HEK293 (cell line): ENCODE data around the gene NCBP1.
A peak's percentile ranks its signal among the peaks of the same experiment; 100 is the strongest.
"Not testable (repeated sequence)": the region's sequence is repeated elsewhere in the genome, so short reads cannot be mapped to it uniquely, and the experiment has no call there.

ENCODE experiments used
- CTCF ChIA-PET: fragments of 350-600 bp; formaldehyde crosslinking; extraction: SDS; loops from one replicate; lab custom pipeline; 2021; ENCODE audit warnings: antibody characterized with exemption; lab: Yijun Ruan, JAX
- POLR2A ChIA-PET: fragments of 300-600 bp; formaldehyde crosslinking; extraction: SDS; loops from one replicate; lab custom pipeline; 2020; ENCODE audit warnings: antibody characterized with exemption, inconsistent platforms; lab: Yijun Ruan, JAX
- H3K27ac ChIP-seq: fragments of 200-500 bp; sonication (Bioruptor generic); 2 replicates; pipeline ENCODE4 v1.5.1; 2014; ENCODE audit warnings: low read depth, low read length, control low read depth, inconsistent platforms; ENCODE audit errors: extremely low read depth
- H3K36me3 ChIP-seq, 2 experiments: fragments of 200-500 bp in 1 of 2; sonication (Bioruptor generic) in 1 of 2; 1 replicate in 1 of 2; 2 replicates in 1 of 2; pipeline ENCODE4 v1.5.1; 2014 to 2017; ENCODE audit warnings: inconsistent platforms in 2 of 2, low read length in 2 of 2; ENCODE audit not compliant: control insufficient read depth in 2 of 2, insufficient read depth in 1 of 2
- H3K4me1 ChIP-seq: fragments of 200-500 bp; sonication (Bioruptor generic); 2 replicates; pipeline ENCODE4 v1.5.1; 2014; ENCODE audit warnings: mild to moderate bottlenecking, low read length, inconsistent platforms; ENCODE audit not compliant: control insufficient read depth, insufficient read depth
- H3K4me3 ChIP-seq: 2 replicates; pipeline ENCODE4 v1.5.1; 2011; ENCODE audit warnings: low read depth, mild to moderate bottlenecking, control low read depth, low read length, moderate library complexity
- H3K9me3 ChIP-seq: fragments of 200-500 bp; sonication (Bioruptor generic); 2 replicates; pipeline ENCODE4 v1.5.1; 2014; ENCODE audit warnings: low read depth, low read length, inconsistent platforms; ENCODE audit not compliant: control insufficient read depth, insufficient read depth
- KLF1 ChIP-seq: fragments of 450-650 bp; formaldehyde crosslinking; IDR thresholded peaks from 2 replicates; pipeline ENCODE4 v1.5.1; 2016; ENCODE audit warnings: missing biosample characterization, missing genetic modification characterization
- KLF16 ChIP-seq: fragments of 450-650 bp; formaldehyde crosslinking; IDR thresholded peaks from 2 replicates; pipeline ENCODE4 v1.5.1; 2017; ENCODE audit warnings: missing biosample characterization, missing genetic modification characterization
- MZF1 ChIP-seq: fragments of 450-650 bp; formaldehyde crosslinking; IDR thresholded peaks from 2 replicates; pipeline ENCODE4 v1.5.1; 2017; ENCODE audit warnings: missing biosample characterization, missing genetic modification characterization, borderline replicate concordance
- SCRT2 ChIP-seq: fragments of 450-650 bp; formaldehyde crosslinking; IDR thresholded peaks from 2 replicates; pipeline ENCODE4 v1.5.1; 2016; ENCODE audit warnings: missing biosample characterization, missing genetic modification characterization
- YY1 ChIP-seq: fragments of 450-650 bp; formaldehyde crosslinking; IDR thresholded peaks from 2 replicates; pipeline ENCODE4 v1.5.1; 2018; ENCODE audit warnings: missing biosample characterization, missing genetic modification characterization
- ZBTB17 ChIP-seq: fragments of 450-650 bp; formaldehyde crosslinking; IDR thresholded peaks from 2 replicates; pipeline ENCODE4 v1.5.1; 2016; ENCODE audit warnings: missing biosample characterization, missing genetic modification characterization
- ZBTB20 ChIP-seq: fragments of 450-650 bp; formaldehyde crosslinking; IDR thresholded peaks from 2 replicates; pipeline ENCODE4 v1.5.1; 2016; ENCODE audit warnings: missing biosample characterization, missing genetic modification characterization
- ZIC2 ChIP-seq: fragments of 450-650 bp; formaldehyde crosslinking; IDR thresholded peaks from 2 replicates; pipeline ENCODE4 v1.5.1; 2016; ENCODE audit warnings: missing biosample characterization, missing genetic modification characterization
- ZNF146 ChIP-seq: fragments of 450-650 bp; formaldehyde crosslinking; IDR thresholded peaks from 2 replicates; pipeline ENCODE4 v1.5.1; 2016; ENCODE audit warnings: missing biosample characterization, missing genetic modification characterization
- ZNF148 ChIP-seq: fragments of 450-650 bp; formaldehyde crosslinking; IDR thresholded peaks from 2 replicates; pipeline ENCODE4 v1.5.0; 2017; ENCODE audit warnings: missing biosample characterization, missing genetic modification characterization, borderline replicate concordance
- ZNF26 ChIP-seq: fragments of 450-650 bp; formaldehyde crosslinking; IDR thresholded peaks from 2 replicates; pipeline ENCODE4 v1.5.1; 2016; ENCODE audit warnings: missing biosample characterization, missing genetic modification characterization
- ZNF37A ChIP-seq: fragments of 450-650 bp; IDR thresholded peaks from 2 replicates; pipeline ENCODE4 v1.5.1; 2018; ENCODE audit warnings: missing biosample characterization, missing genetic modification characterization
- ZNF449 ChIP-seq: fragments of 450-650 bp; formaldehyde crosslinking; IDR thresholded peaks from 2 replicates; pipeline ENCODE4 v1.5.1; 2017; ENCODE audit warnings: missing biosample characterization, mild to moderate bottlenecking, missing genetic modification characterization, moderate library complexity
- ZNF488 ChIP-seq: fragments of 450-650 bp; formaldehyde crosslinking; IDR thresholded peaks from 2 replicates; pipeline ENCODE4 v1.5.1; 2016; ENCODE audit warnings: missing biosample characterization, missing genetic modification characterization
- ZNF510 ChIP-seq: fragments of 450-650 bp; formaldehyde crosslinking; IDR thresholded peaks from 2 replicates; pipeline ENCODE4 v1.5.1; 2018; ENCODE audit warnings: mild to moderate bottlenecking, missing genetic modification characterization, missing biosample characterization; ENCODE audit not compliant: insufficient replicate concordance
- ZNF544 ChIP-seq: fragments of 450-650 bp; formaldehyde crosslinking; IDR thresholded peaks from 2 replicates; pipeline ENCODE4 v1.5.0; 2017; ENCODE audit warnings: missing biosample characterization, missing genetic modification characterization
- ZNF747 ChIP-seq: fragments of 450-650 bp; formaldehyde crosslinking; IDR thresholded peaks from 2 replicates; pipeline ENCODE4 v1.5.1; 2016; ENCODE audit warnings: missing biosample characterization, missing genetic modification characterization
- ZSCAN23 ChIP-seq: fragments of 450-650 bp; formaldehyde crosslinking; IDR thresholded peaks from 2 replicates; pipeline ENCODE4 v1.5.1; 2016; ENCODE audit warnings: missing biosample characterization, missing genetic modification characterization

NCBP1 gene

GRCh38 chr9:97632985-97633858 is at the start of gene NCBP1, which contains the start of gene TSTD2 (continued):
- no peak for TF ChIP-seq ZNF488 (tag by site-specific recombination)
- no peak for TF ChIP-seq YY1 (tag by site-specific recombination)

GRCh38 chr9:97584778-97585177 is 48.8 kb upstream of the NCBP1 start:
- POLR2A ChIA-PET, CTCF ChIA-PET: not testable (repeated sequence)

GRCh38 chr9:97586909-97587308 is 46.7 kb upstream of the NCBP1 start:
- H3K4me1 ChIP-seq, CTCF ChIA-PET, H3K36me3 ChIP-seq, H3K9me3 ChIP-seq, H3K27ac ChIP-seq, POLR2A ChIA-PET, H3K4me3 ChIP-seq: not testable (repeated sequence)
- peak; percentile 51 for TF ChIP-seq ZNF146 (tag by site-specific recombination)

More at GRCh38 chr9:97584778-97585177, 48.8 kb upstream of the NCBP1 start:
- not testable (repeated sequence) for H3K4me1 ChIP-seq, H3K27ac ChIP-seq, H3K9me3 ChIP-seq, H3K36me3 ChIP-seq, H3K4me3 ChIP-seq

- TF ChIP-seq ZNF449 (tag by site-specific recombination) (no peak), ZSCAN23 (tag by site-specific recombination) (no peak), KLF16 (no peak), ZNF26 (tag by site-specific recombination) (no peak), MZF1 (tag by site-specific recombination) (no peak), ZNF37A (tag by site-specific recombination) (no peak), ZBTB17 (tag by site-specific recombination) (no peak), ZIC2 (tag by site-specific recombination) (no peak), ZBTB20 (tag by site-specific recombination) (no peak), ZNF148 (tag by site-specific recombination) (no peak), ZNF510 (tag by site-specific recombination) (no peak), ZNF544 (tag by site-specific recombination) (no peak), SCRT2 (tag by site-specific recombination) (no peak), KLF1 (no peak), ZNF747 (tag by site-specific recombination) (no peak)
- Histone ChIP-seq H3K4me3 (no peak overlapping the region), H3K27ac (no peak overlapping the region), H3K4me1 (no peaks in the 10 kb centered on the region), H3K9me3 (no peaks in the 10 kb centered on the region), H3K36me3 (peaks cover 0 to 34% of the 10 kb centered on the region in 2 experiments; a peak in 1 of 3 replicates)
- ChIA-PET CTCF (interaction anchor here (0.7 to 4.8 kb wide), 2 partner anchors 11 to 123 kb away, joined by 3 to 38 read pairs; no protein-coding TSS in a partner anchor), POLR2A (no interaction called here)
Measured at GRCh38 chr9:97591535-97591934, 42.1 kb upstream of the NCBP1 start.
